HepG2 (cell line): ENCODE results near the gene SPRED3. TPM values are rescaled to one million over a fixed set of nuclear protein-coding genes. Genes with fewer than 3 reads are reported as not detected.

Experiments
- CREBL2 ChIP-seq: sonication (generic); formaldehyde crosslinking; IDR thresholded peaks from 2 replicates; pipeline ENCODE4 v1.8.1; 2023; ENCODE audit warnings: missing genetic modification reagents, mild to moderate bottlenecking, borderline replicate concordance
- DNMT1 ChIP-seq: sonication (generic); formaldehyde crosslinking; IDR thresholded peaks from 2 replicates; pipeline ENCODE4 v1.5.1; 2020; ENCODE audit warnings: mild to moderate bottlenecking, missing genetic modification reagents
- DNMT3B ChIP-seq: conservative IDR thresholded peaks from 2 replicates; pipeline ENCODE4 v1.6.1; 2016; ENCODE audit warnings: missing biosample characterization, control low read depth
- DPF2 ChIP-seq: sonication (generic); formaldehyde crosslinking; IDR thresholded peaks from 2 replicates; pipeline ENCODE4 v1.4.0; 2020; ENCODE audit warnings: mild to moderate bottlenecking, low read depth, missing genetic modification reagents, borderline replicate concordance
- ERF ChIP-seq: IDR thresholded peaks from 2 replicates; pipeline ENCODE4 v1.6.1; 2018; ENCODE audit warnings: missing biosample characterization, missing genetic modification reagents
- ETS1 ChIP-seq: sonication (generic); formaldehyde crosslinking; IDR thresholded peaks from 2 replicates; pipeline ENCODE4 v1.4.0; 2020; ENCODE audit warnings: missing genetic modification reagents
- FOXJ3 ChIP-seq: sonication (generic); formaldehyde crosslinking; IDR thresholded peaks from 2 replicates; pipeline ENCODE4 v1.4.0; 2020; ENCODE audit warnings: missing genetic modification reagents, mild to moderate bottlenecking, borderline replicate concordance
- GRHL1 ChIP-seq: sonication (generic); formaldehyde crosslinking; conservative IDR thresholded peaks from 2 replicates; pipeline ENCODE4 v1.8.0; 2022; ENCODE audit warnings: missing genetic modification reagents
- GTF2F1 ChIP-seq: fragments of 150-350 bp; IDR thresholded peaks from 2 replicates; pipeline ENCODE4 v1.6.1; 2014; ENCODE audit warnings: low read length
- POLR2A ChIP-seq, 2 experiments: IDR thresholded peaks; 2 replicates each; pipeline ENCODE4 v1.6.1; 2011; ENCODE audit warnings: low read depth in 2 of 2, low read length in 2 of 2, mild to moderate bottlenecking in 1 of 2, moderate library complexity in 1 of 2; ENCODE audit not compliant: insufficient read depth in 1 of 2
- SAFB2 ChIP-seq: sonication (generic); formaldehyde crosslinking; IDR thresholded peaks from 2 replicates; pipeline ENCODE4 v1.5.1; 2020; ENCODE audit warnings: missing genetic modification reagents, low read depth, mild to moderate bottlenecking, borderline replicate concordance
- SIN3B ChIP-seq: fragments of 150-350 bp; IDR thresholded peaks from 2 replicates; pipeline ENCODE4 v1.6.1; 2014; ENCODE audit warnings: low read length
- SNAPC2 ChIP-seq: sonication (generic); formaldehyde crosslinking; IDR thresholded peaks from 2 replicates; pipeline ENCODE4 v1.8.1; 2022; ENCODE audit warnings: mild to moderate bottlenecking, missing genetic modification reagents
- SP5 ChIP-seq: IDR thresholded peaks from 2 replicates; pipeline ENCODE4 v1.6.1; 2016; ENCODE audit warnings: low read depth, borderline replicate concordance
- TAF1 ChIP-seq: sonication (generic); formaldehyde crosslinking; IDR thresholded peaks from 2 replicates; pipeline ENCODE4 v1.4.0; 2020; ENCODE audit warnings: missing genetic modification reagents
- THAP7 ChIP-seq: sonication (generic); formaldehyde crosslinking; IDR thresholded peaks from 2 replicates; pipeline ENCODE4 v1.8.1; 2023; ENCODE audit warnings: mild to moderate bottlenecking, missing genetic modification reagents
- USF2 ChIP-seq, 2 experiments: sonication (generic) in 1 of 2; formaldehyde crosslinking in 1 of 2; IDR thresholded peaks; 2 replicates each; pipeline versions ENCODE4 v1.5.1 to v1.6.1; 2011 to 2020; ENCODE audit warnings: borderline replicate concordance in 1 of 2, low read depth in 1 of 2, low read length in 1 of 2, mild to moderate bottlenecking in 1 of 2, missing genetic modification reagents in 1 of 2, moderate library complexity in 1 of 2
- ZNF121 ChIP-seq: sonication (generic); formaldehyde crosslinking; IDR thresholded peaks from 2 replicates; pipeline ENCODE4 v1.5.0; 2020; ENCODE audit warnings: mild to moderate bottlenecking, missing genetic modification reagents
- ZNF207 ChIP-seq: fragments of 450-650 bp; IDR thresholded peaks from 2 replicates; pipeline ENCODE4 v1.6.1; 2016; ENCODE audit warnings: antibody characterized with exemption, borderline replicate concordance
- ZNF224 ChIP-seq: sonication (generic); formaldehyde crosslinking; IDR thresholded peaks from 2 replicates; pipeline ENCODE4 v1.5.0; 2020; ENCODE audit warnings: mild to moderate bottlenecking, missing genetic modification reagents
- ZNF367 ChIP-seq: sonication (generic); formaldehyde crosslinking; IDR thresholded peaks from 2 replicates; pipeline ENCODE4 v1.4.0; 2020; ENCODE audit warnings: missing genetic modification reagents, borderline replicate concordance
- ZNF614 ChIP-seq: IDR thresholded peaks from 2 replicates; pipeline ENCODE4 v1.6.1; 2018; ENCODE audit warnings: missing biosample characterization, missing genetic modification reagents, inconsistent platforms, borderline replicate concordance
- ZNF674 ChIP-seq: sonication (generic); formaldehyde crosslinking; IDR thresholded peaks from 2 replicates; pipeline ENCODE4 v1.5.0; 2020; ENCODE audit warnings: low read depth, mild to moderate bottlenecking, missing genetic modification reagents
- ZNF772 ChIP-seq: sonication (generic); formaldehyde crosslinking; IDR thresholded peaks from 2 replicates; pipeline ENCODE4 v1.5.0; 2020; ENCODE audit warnings: mild to moderate bottlenecking, missing genetic modification reagents
- polyA plus RNA-seq, 8 experiments: library from polyadenylated mRNA; depleted of rRNA in 3 of 8; stranded (reverse) in 7 of 8; unstranded in 1 of 8; fragments of >200 nt; fragmentation: Illumina TruSeq in 4 of 8; extraction: Trizol in 4 of 8; gene quantifications; 2 replicates each; pipeline versions ENCODE4 v1.2.1 to v1.2.3, GENCODE V29; 2011 to 2016; ENCODE audit warnings: low read depth in 4 of 8, missing spikeins in 1 of 8, mixed read lengths in 1 of 8; ENCODE audit not compliant: insufficient read depth in 1 of 8
- total RNA-seq, 5 experiments: library from RNA; depleted of rRNA; stranded (reverse); fragments of >200 nt; fragmentation: Illumina TruSeq; extraction: Trizol; gene quantifications; 2 replicates each; pipeline ENCODE4 v1.2.3, GENCODE V29; 2016; ENCODE audit warnings: low read depth in 1 of 5

The SPRED3 gene
- total and polyA plus RNA-seq, 2 of the 13 experiments (the other 11 are each of a cell fraction or from before 2014, with no cell fraction given), result 0.15 to 0.17 TPM

GRCh38 chr19:38402967-38403674 is 14.6 kb downstream of the SPRED3 start, which contains the start of gene FAM98C (continued):
- TF ChIP-seq CREBL2 (CRISPR knock-in tag), result peak; percentile 58; the same call in 1 of the 2 replicates
- TF ChIP-seq TAF1 (CRISPR knock-in tag), result peak; percentile 88
- TF ChIP-seq DNMT1, result peak; percentile 68; the same call in 1 of the 2 replicates
- 0 out of 2 replicates have a peak, but pooled peaks have one; percentile 53 for TF ChIP-seq ZNF772 (CRISPR knock-in tag)
- TF ChIP-seq ZNF674 (CRISPR knock-in tag), result no peak
- no peak for TF ChIP-seq SIN3B
- peak; percentile 54; the same call in 1 of the 2 replicates for TF ChIP-seq SNAPC2 (CRISPR knock-in tag)
- no peak for TF ChIP-seq GTF2F1
- TF ChIP-seq SAFB2, result no peak; the same call in 1 of the 2 replicates
- TF ChIP-seq FOXJ3 (CRISPR knock-in tag), result no peak
- no peak for TF ChIP-seq DNMT3B (CRISPR knock-in tag)
- TF ChIP-seq ETS1 (CRISPR knock-in tag), result 0 out of 2 replicates have a peak, but pooled peaks have one; percentile 70
- TF ChIP-seq SP5 (CRISPR knock-in tag), result peak; percentile 78
- no peak for TF ChIP-seq GRHL1
- 0 out of 2 replicates have a peak, but pooled peaks have one; percentile 17 for TF ChIP-seq ZNF121 (CRISPR knock-in tag)
- TF ChIP-seq ZNF367, result 0 out of 2 replicates have a peak, but pooled peaks have one; percentile 47
- no peak for TF ChIP-seq USF2 (IDR thresholded peaks at IDR 0.05; ENCODE audit: low read depth, low read length)
- no peak for TF ChIP-seq USF2 (CRISPR knock-in tag; IDR thresholded peaks at IDR 0.05; ENCODE audit: borderline replicate concordance)
- TF ChIP-seq POLR2A (IDR thresholded peaks at IDR 0.05; ENCODE audit: insufficient read depth in 1 of 2, low read depth in 2 of 2, low read length in 2 of 2), result peak; percentile 58 to 62; a peak in 3 of 4 replicates
- TF ChIP-seq ZNF207, result no peak
- TF ChIP-seq DPF2, result no peak
- no peak; the same call in 1 of the 2 replicates for TF ChIP-seq THAP7
- TF ChIP-seq ERF (CRISPR knock-in tag), result peak; percentile 96
- no peak for TF ChIP-seq ZNF224 (CRISPR knock-in tag)
- 0 out of 2 replicates have a peak, but pooled peaks have one; percentile 65 for TF ChIP-seq ZNF614 (CRISPR knock-in tag)
